ENCODE measurements around the gene PNMA5. TPM values are rescaled to one million over a fixed set of nuclear protein-coding genes. Genes with fewer than 3 reads are reported as not detected.

Gene PNMA5
- total RNA-seq, 1 donor from 2014 or later, result not detected

- peak; percentile 89 to 92 for DNase-seq (ENCODE audit: low read depth in 2 of 2)
Observed at GRCh38 chrX:152958524-152959465, 35.1 kb downstream of the PNMA5 start.

GRCh38 chrX:152958047-152958446 lies 35.9 kb downstream of the PNMA5 start:
- no peak for DNase-seq (ENCODE audit: low read depth in 2 of 2)

GRCh38 chrX:152950786-152951185 lies 43.1 kb downstream of the PNMA5 start:
- DNase-seq (ENCODE audit: low read depth in 2 of 2), result no peak

GRCh38 chrX:152949114-152949513 lies 44.8 kb downstream of the PNMA5 start:
- no peak for DNase-seq (ENCODE audit: low read depth in 2 of 2)

GRCh38 chrX:152946681-152947080 lies 47.2 kb downstream of the PNMA5 start:
- no peak for DNase-seq (ENCODE audit: low read depth in 2 of 2)

- no peak for DNase-seq (ENCODE audit: low read depth in 2 of 2)
Observed at GRCh38 chrX:152945021-152945979, 48.6 kb downstream of the PNMA5 start.

DNA sequence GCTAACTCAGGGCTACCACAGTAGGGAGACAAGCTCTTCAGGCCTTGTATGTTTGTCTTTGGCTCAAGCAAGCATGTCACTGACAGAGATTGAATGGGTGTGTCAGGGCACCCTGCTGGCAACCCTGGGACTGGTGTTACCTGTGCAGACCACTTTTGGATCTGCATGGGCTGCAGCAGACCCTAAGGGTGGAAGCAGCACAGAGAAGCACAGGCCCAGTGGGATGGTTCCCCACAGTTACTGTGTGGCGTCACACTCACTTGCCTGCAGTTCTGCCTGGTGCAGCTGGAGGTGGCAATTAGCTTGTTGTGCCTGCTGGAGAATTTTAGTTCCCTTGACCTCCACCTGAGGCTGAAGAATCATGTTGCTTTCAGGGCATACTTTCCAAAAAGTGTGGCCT lies 50.1 kb downstream of the PNMA5 start:
- no peak for DNase-seq (ENCODE audit: low read depth in 2 of 2)

GRCh38 chrX:152942077-152942442 lies 51.9 kb downstream of the PNMA5 start:
- DNase-seq (ENCODE audit: low read depth in 2 of 2), result no peak

DNA sequence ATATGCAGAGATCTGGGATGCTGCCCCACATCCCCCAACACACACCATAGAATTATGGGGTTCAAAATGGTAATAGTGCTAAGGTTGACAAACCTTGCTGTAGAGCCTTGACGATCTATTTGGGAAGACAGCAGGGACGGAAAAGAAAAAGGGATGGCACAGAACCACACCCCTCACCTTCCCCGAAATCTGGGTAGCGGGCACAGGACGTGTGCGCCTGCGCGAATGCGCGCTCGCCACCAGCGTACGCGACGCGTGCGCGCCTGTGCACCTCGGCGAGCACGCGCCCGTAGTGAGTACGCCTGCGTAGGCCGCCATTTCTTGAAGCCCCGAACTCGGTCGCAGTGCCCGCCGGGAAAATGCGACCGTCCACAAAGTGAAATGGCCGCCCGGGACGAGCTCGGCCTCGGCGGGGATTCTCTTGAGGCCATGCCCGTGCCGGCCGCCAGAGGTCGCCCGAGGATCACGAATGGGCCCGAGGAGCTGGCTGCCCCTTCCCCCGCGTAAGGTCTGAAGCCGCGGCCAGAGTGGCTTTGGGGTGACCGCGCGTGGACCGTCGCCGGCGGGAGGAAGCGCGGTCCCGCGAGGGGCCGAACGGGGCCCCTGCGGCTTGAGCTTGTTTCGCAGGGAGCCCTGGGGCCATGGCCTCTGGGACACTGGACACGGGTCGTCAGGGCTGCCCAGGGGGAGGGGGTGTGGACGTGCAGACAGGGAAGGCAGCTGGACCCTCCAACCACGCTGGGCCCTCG lies 52.4 kb downstream of the PNMA5 start:
- DNase-seq (ENCODE audit: low read depth in 2 of 2), result peak; percentile 92 to 95

Other genes with a start within 250 kb of the PNMA5 start
- not detected in 2 replicates for gene MAGEA2, start 240.3 kb downstream of the PNMA5 start, total RNA-seq
- not detected in 2 replicates for gene CSAG3, start 234.9 kb downstream of the PNMA5 start, total RNA-seq
- not detected in 2 replicates for gene MAGEA6, start 224.4 kb downstream of the PNMA5 start, total RNA-seq
- 14.6 and 15.9 TPM in 2 replicates for gene CETN2, start 163.4 kb downstream of the PNMA5 start, total RNA-seq
- gene NSDHL, start 163.1 kb downstream of the PNMA5 start, total RNA-seq, result 13.7 and 14.2 TPM in 2 replicates
- gene ZNF185, start 96.0 kb downstream of the PNMA5 start, total RNA-seq, result 4.0 and 9.2 TPM in 2 replicates
- not detected in 2 replicates for gene PNMA3, start 62.4 kb upstream of the PNMA5 start, total RNA-seq
- gene PNMA6A, start 78.3 kb upstream of the PNMA5 start, total RNA-seq, result 1.1 and 1.6 TPM in 2 replicates
- gene MAGEA1, start 185.2 kb upstream of the PNMA5 start, total RNA-seq, result not detected in 2 replicates

Measured in lung microvascular endothelial cell (primary cell).